ENCODE measurements around the gene CAMKV.
"Not testable (repeated sequence)": the region's sequence is repeated elsewhere in the genome, so short reads cannot be mapped to it uniquely, and the experiment has no call there.

CAMKV gene

DNA sequence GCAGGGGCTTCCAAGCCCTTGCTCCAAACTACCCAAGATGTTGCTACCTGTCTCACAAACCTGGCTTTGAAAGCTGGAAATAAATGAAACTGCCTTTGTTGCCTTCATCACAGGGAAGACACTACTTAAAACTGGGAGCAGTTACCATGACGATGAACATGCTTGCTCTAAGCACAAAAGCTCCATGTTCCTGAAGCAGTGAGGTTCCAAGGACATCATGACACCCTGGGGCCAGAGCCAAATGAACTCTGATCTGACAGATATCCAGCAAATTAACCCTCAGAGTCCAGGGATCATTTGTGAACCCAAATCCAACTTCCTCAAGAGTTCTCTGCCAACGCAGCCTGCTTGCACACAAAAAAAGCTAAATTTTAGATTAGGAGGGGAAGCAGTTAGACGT is 24.0 kb downstream of the CAMKV start:
- DNase-seq, result no peak

- DNase-seq, result no peak
Measured at GRCh38 chr3:49844464-49845183, 25.1 kb downstream of the CAMKV start.

GRCh38 chr3:49842843-49843517 is 26.7 kb downstream of the CAMKV start:
- no peak for DNase-seq

GRCh38 chr3:49841806-49842205 is 27.9 kb downstream of the CAMKV start:
- DNase-seq, result no peak

DNA sequence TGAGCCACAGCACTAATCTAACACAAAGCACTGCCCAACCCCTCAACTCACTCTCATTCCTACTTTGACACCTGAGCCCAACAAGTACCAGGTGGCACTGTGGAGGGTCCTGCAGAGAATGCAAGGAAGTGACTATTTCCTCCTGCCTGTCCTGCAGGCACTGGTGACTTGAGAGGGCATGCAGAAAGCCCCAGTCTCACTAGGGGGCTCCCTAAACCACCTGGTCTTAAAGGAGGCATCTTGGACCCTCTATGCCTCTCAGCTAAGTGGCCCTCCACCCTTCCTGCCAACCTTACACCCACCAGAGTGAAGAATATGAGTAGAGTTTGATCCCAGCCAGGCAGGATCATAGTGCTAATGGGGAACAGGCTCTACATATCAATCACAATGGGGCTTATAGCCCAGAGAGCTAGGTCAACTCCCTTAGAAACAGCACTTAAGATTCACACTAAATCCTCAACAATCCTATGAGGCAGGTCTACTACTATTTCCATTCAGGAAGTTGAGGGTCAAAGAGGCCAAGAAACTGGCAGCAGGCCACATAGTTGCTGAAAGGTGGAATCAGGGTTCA is 28.5 kb downstream of the CAMKV start:
- peak; percentile 19 to 29 for DNase-seq

DNA sequence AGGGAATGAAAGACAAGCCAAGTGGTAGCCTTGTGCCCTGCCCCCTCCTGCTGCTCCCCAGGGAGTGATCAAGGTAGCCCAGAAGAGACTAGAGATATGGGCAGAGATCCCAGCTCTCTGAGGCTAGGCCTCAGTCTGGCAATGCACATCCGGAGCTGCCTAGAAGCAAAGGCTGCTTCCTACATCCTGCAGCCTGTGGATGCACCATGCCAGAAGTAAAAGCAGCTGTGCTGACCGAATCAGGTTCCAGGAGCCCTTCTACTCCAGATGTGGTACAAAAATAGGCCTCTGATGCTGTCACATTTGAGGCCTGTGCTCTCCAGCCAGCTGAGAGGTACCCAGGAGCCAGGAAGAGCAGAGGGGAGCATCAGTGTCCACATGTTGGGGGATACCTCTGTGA is 29.3 kb downstream of the CAMKV start:
- DNase-seq, result no peak

GRCh38 chr3:49839193-49839809 is 30.4 kb downstream of the CAMKV start:
- peak; percentile 88 to 91 for DNase-seq

GRCh38 chr3:49831341-49831740 is 38.4 kb downstream of the CAMKV start:
- no peak for DNase-seq

- no peak for DNase-seq
Measured at GRCh38 chr3:49826016-49826415, 43.7 kb downstream of the CAMKV start.

- not testable (repeated sequence) for DNase-seq
Measured at GRCh38 chr3:49823131-49823530, 46.6 kb downstream of the CAMKV start.

DNA sequence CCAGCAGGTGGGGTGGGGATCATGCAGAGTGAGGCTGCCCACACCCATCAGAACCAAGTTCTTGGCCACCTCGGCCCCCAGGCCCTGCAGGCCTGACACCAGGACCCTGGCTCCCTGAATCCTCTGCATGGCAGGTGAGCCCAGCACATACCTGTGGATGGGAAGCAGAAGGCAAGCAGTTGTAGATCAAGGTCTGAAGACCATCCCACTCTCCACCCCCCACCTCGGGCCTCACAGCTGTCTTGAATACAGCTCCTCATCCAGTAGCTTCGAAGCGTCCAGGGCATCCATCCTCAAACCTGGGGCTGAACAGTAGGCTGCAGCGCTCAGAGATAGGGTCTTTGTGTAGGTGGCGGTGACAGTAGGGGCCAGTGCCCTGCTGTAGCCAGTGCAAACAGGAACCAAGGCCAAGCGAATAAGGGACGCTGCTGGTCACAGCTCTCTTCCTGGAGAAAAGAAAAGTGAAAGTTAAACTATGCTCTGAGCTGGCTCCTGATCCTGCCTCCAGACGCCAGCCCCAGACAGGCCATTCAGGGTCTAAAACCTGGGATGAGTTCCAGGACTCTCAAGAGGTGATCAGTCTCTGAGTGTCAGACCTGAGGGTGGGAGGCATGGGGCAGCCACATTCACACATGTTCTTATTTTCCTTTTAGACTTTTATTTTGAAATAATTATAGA is 56.1 kb downstream of the CAMKV start, which contains the start of gene UBA7:
Gene UBA7 (minus strand): TSS at position 457 of the 678 bp plus-strand sequence. CDS start 166 bp downstream, at position 291.
- peak; percentile 82 to 89 for DNase-seq

- DNase-seq, result no peak
Measured at GRCh38 chr3:49812916-49813496, 56.7 kb downstream of the CAMKV start.

Data from AML-193 (cell line).